Activated T-helper 1 cell treated with anti-CD3 and anti-CD28 coated beads, Interleukin-12 subunit alpha, Interleukin-12 subunit beta, Interleukin-2, Interleukin-4 antibody, amounts not matched to agents 30 ng/mL and 10 ng/mL and 1 ng/mL, durations not matched to agents 14 hours and 24 hours and 36 hours (primary cell): Measurements from ENCODE around the gene SYNPR. TPM values are rescaled to one million over a fixed set of nuclear protein-coding genes. Genes with fewer than 3 reads are reported as not detected.
"Not testable (repeated sequence)": the region's sequence is repeated elsewhere in the genome, so short reads cannot be mapped to it uniquely, and the experiment has no call there.

Experiments
- DNase-seq: peaks from one replicate; pipeline ENCODE4 v3.0.0; 2021; ENCODE audit warnings: low spot score
- H3K27ac Mint-ChIP-seq: one replicate; pipeline ENCODE4 v1.8.0; 2021; ENCODE audit warnings: mild to moderate bottlenecking, mixed read lengths
- H3K27me3 Mint-ChIP-seq: one replicate; pipeline ENCODE4 v1.8.0; 2022; ENCODE audit warnings: mild to moderate bottlenecking, moderate library complexity, mixed read lengths; ENCODE audit not compliant: insufficient read depth
- H3K36me3 Mint-ChIP-seq: one replicate; pipeline ENCODE4 v1.8.0; 2021; ENCODE audit warnings: low read depth, mixed read lengths
- H3K4me1 Mint-ChIP-seq: one replicate; pipeline ENCODE4 v1.8.0; 2021; ENCODE audit warnings: low read depth, mixed read lengths
- H3K4me3 Mint-ChIP-seq: one replicate; pipeline ENCODE4 v1.8.0; 2021; ENCODE audit warnings: mild to moderate bottlenecking, moderate library complexity, mixed read lengths
- H3K9me3 Mint-ChIP-seq: one replicate; pipeline ENCODE4 v1.8.0; 2021; ENCODE audit warnings: mixed read lengths
- intact Hi-C: fragments of 100-400 bp; cut with micrococcal nuclease; formaldehyde crosslinking; loops from one replicate; pipeline ENCODE4 v1.15.1; 2024
- total RNA-seq: library from RNA; stranded (reverse); gene quantifications from 2 replicates; pipeline ENCODE4 v1.2.3, GENCODE V29; 2022

SYNPR gene
- not detected in 2 replicates for total RNA-seq

DNA sequence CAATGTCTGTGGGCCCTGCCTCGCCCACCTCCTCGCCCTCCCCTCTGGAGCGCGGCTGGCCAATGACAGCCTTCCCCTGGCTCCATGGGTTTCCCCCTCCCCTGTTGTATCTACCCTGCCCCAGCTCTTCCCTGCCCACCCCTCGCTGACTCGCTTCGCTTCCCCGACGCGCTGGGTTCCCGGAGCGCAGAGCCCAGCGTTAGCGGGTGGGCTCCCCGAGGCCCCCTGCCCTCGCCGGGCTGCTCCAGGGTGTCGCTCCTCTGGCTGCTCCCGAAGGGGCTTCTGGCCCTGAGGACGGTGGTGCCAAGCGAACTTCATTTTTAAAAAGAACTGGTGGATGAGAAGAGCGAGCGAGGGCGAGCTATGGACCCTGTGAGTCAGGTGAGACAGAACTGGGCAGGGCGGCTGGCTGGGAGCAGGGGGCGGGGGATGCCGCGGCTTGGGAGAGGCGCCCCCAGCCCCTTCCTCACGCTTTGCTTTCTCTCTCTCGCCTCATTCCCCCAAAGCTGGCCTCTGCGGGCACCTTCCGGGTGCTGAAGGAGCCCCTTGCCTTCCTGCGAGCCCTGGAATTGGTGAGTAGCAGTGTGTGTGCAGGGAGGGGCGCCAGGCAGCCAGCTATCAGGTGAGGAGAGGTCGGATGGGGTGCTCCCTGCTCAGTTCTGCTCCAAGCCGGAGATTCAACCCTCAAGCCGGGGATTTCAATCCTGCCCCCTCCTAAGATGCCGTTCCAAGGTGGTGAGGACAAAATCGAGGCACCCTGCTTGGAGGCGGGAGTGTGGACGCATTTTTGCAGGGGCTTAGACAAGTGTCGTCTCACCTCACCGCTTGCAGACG, at the start of gene SYNPR:
Gene SYNPR (plus strand): TSS at position 138 of the 834 bp plus-strand sequence.
- Mint-ChIP-seq H3K27ac (no peak within 1 kb of the TSS), H3K27me3 (peaks cover 16% of the 10 kb centered on the region), H3K4me3 (no peak within 1 kb of the TSS), H3K9me3 (no peaks in the 10 kb centered on the region), H3K4me1 (no peaks in the 10 kb centered on the region), H3K36me3 (no peaks in the 10 kb centered on the region)
- intact Hi-C loops = no loop called here
- no peak for DNase-seq

DNA sequence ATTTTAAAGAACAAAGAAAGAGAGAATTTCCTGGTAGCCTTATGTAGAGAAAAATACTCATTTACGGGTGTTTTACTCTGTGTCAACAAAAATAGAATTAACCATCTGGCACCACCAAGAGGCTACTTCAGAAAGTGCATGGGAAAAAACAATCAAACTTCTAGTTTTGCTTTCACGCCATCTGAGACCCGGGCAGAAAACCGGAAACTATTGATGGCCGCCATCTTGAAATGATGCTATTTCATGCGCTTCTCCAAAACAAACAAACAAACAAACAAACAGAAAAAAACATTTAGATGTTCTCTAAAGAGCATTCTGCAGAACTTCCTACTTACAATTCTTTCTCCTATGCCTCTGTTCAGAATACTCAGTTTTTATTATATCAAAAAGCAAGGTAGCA, 49.4 kb upstream of the SYNPR start:
- peaks cover 4% of the 10 kb centered on the region for H3K4me1 Mint-ChIP-seq
- DNase-seq = no peak
- H3K27me3 Mint-ChIP-seq = no peaks in the 10 kb centered on the region
- no peaks in the 10 kb centered on the region for H3K9me3 Mint-ChIP-seq
- H3K36me3 Mint-ChIP-seq = no peaks in the 10 kb centered on the region
- H3K4me3 Mint-ChIP-seq = no peak overlapping the region
- no peak overlapping the region for H3K27ac Mint-ChIP-seq
- intact Hi-C loops = loop anchor here (10.0 kb wide), 1 partner anchor 604 kb away; no protein-coding TSS in a partner anchor

DNA sequence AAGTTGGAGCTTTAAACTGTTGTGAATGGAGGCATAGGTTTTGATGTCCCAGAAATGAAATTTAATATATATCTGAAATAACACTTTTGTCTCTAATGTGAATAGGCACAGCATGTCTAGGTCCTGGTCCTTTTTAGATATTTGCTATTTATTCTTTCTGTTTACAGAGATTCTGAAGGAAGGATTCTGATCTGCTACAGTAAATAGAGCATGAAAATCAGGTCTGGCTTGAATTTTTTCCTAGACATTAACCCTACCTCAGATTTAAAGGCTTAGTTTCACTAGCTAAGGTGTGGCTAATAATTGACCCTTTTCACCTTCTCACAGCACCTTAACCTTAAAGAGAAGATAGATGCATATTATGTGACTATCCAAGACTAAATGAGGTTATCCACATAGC, 48.0 kb upstream of the SYNPR start:
- Mint-ChIP-seq H3K4me3 (no peak overlapping the region), H3K4me1 (peaks cover 4% of the 10 kb centered on the region), H3K9me3 (no peaks in the 10 kb centered on the region), H3K27me3 (no peaks in the 10 kb centered on the region), H3K36me3 (no peaks in the 10 kb centered on the region), H3K27ac (no peak overlapping the region)
- DNase-seq = no peak
- intact Hi-C loops = loop anchor here (10.0 kb wide), 1 partner anchor 565 kb away; no protein-coding TSS in a partner anchor

DNA sequence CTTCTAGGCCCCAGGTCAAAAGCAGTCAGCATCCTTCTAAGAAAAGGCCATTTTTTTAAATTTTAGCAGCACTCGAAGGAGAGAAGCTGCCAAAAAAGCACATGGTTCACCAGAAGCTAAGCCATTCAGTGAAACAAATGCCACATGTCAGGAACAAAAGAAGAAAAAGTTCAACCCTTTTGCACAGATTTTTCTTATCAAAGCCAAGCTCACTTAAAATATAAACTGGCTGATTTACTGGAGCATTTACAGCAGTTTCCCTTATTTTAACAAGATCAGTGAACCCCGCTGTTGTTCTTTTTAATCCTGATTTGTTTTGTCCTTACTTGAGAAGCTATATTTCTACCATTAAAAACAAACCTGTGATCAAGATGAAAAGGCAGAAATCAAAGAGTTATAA, 46.5 kb upstream of the SYNPR start:
- H3K36me3 Mint-ChIP-seq = no peaks in the 10 kb centered on the region

DNA sequence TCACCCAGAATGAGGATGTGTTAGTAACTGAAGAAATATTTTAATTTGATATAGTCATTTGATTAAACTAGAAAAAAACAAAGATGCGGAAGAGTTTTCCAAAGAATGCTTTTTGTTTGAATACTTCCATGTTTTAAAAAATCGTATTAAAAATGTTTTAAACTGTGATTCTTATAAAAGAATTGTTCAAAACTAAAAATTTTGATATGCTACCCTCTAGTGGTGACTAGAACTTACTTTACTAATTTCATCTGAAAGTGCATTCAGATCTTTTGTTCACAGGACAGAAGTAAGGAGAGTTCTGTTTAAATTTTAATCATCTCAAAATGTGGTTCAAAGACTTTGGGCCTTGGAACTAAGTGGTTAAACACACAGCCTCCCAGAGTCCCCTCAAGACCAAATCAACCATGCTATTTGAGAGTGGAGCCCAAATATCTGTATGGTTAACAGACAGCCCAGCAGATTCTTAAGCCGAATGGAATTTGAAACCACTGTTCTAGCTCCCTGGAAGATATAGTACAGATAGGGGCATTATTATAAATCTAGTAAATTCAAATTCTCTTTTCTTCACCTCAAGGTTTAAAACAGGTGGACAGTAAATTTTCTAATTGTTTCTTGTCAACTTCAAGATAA, 45.2 kb upstream of the SYNPR start:
- intact Hi-C loops = loop anchor here (10.0 kb wide), 1 partner anchor 568 kb away; no protein-coding TSS in a partner anchor
- Mint-ChIP-seq H3K27me3 (no peaks in the 10 kb centered on the region), H3K9me3 (no peaks in the 10 kb centered on the region), H3K4me1 (peaks cover 4% of the 10 kb centered on the region), H3K36me3 (no peaks in the 10 kb centered on the region), H3K4me3 (no peak overlapping the region), H3K27ac (no peak overlapping the region)
- no peak for DNase-seq

More for the DNA sequence above, 46.5 kb upstream of the SYNPR start:
- Mint-ChIP-seq H3K27ac (no peak overlapping the region), H3K27me3 (no peaks in the 10 kb centered on the region), H3K4me3 (no peak overlapping the region), H3K9me3 (no peaks in the 10 kb centered on the region), H3K4me1 (peaks cover 4% of the 10 kb centered on the region)
- no peak for DNase-seq
- intact Hi-C loops = loop anchor here (10.0 kb wide), 1 partner anchor 567 kb away; no protein-coding TSS in a partner anchor

DNA sequence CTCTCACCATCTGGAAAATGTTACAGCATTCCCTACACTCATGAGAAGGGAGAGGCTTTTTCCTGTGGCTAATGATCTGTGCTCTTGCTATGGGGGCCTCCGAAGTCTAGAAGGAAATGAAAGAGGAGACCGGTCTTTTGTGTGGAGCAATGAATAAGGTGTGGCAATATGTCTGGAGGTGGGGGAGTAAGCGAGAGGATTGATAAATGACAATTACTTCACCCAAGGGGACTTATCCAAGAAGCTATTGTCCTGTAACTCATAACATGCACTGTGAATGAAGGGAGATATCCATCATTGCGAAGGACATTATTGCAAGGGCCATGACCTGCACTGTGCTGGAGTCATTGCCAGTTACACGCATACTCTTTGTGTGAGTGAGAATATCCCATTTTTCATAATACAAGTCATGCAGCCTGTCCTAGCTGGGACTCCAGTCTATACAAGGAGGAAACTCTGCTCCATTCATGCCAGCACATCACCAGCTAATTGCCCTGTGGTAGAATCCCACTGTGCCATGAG, 37.7 kb upstream of the SYNPR start:
- intact Hi-C loops = no loop called here
- no peak overlapping the region for H3K27ac Mint-ChIP-seq
- no peaks in the 10 kb centered on the region for H3K27me3 Mint-ChIP-seq
- H3K4me1 Mint-ChIP-seq = no peaks in the 10 kb centered on the region
- H3K9me3 Mint-ChIP-seq = no peaks in the 10 kb centered on the region
- no peaks in the 10 kb centered on the region for H3K36me3 Mint-ChIP-seq
- DNase-seq = no peak
- no peak overlapping the region for H3K4me3 Mint-ChIP-seq

DNA sequence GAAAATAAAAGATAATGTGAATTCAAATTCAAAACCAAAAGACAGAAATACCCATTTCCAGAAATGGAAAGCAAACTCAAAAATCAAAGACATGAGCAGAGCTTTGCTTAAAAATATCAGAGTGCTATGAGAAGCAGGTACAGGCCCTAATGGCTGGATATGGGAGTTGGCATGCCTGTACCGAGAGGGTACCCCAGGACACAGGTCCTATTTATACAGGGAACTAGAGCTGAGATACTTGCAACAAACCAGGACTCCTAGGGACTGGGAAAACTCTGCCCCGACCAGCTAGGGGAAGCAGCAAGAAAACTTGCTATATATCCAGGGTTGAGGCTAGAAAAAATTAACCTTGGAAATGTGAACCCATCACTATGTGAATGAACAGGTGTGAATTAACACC, 36.0 kb upstream of the SYNPR start:
- Mint-ChIP-seq H3K36me3 (no peaks in the 10 kb centered on the region), H3K9me3 (no peaks in the 10 kb centered on the region), H3K4me1 (no peaks in the 10 kb centered on the region), H3K4me3 (no peak overlapping the region), H3K27ac (no peak overlapping the region), H3K27me3 (no peaks in the 10 kb centered on the region)
- no peak for DNase-seq
- intact Hi-C loops = no loop called here

DNA sequence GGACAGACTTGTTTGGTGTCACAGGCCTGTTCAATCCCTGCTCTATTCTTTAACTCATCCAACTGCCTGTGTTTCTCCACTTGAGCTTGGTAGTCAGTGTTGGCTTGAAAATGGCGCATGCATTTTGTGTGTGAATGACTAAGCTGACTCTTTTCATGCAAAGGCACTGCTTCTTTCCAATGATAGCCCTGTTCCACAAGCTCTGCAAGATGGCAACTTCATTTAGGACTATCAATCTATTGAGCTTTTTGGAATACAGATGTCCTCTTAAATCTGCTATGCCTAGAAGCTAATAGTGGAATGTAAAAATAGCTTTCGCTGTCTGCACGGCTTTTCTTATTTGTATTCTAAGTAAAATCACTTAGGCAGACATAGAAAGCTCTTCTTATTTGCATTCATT, 33.6 kb upstream of the SYNPR start:
- H3K4me1 Mint-ChIP-seq = no peaks in the 10 kb centered on the region
- no peaks in the 10 kb centered on the region for H3K36me3 Mint-ChIP-seq
- no peak overlapping the region for H3K4me3 Mint-ChIP-seq
- H3K9me3 Mint-ChIP-seq = no peaks in the 10 kb centered on the region
- H3K27me3 Mint-ChIP-seq = no peaks in the 10 kb centered on the region
- no peak overlapping the region for H3K27ac Mint-ChIP-seq
- intact Hi-C loops = no loop called here
- no peak for DNase-seq

DNA sequence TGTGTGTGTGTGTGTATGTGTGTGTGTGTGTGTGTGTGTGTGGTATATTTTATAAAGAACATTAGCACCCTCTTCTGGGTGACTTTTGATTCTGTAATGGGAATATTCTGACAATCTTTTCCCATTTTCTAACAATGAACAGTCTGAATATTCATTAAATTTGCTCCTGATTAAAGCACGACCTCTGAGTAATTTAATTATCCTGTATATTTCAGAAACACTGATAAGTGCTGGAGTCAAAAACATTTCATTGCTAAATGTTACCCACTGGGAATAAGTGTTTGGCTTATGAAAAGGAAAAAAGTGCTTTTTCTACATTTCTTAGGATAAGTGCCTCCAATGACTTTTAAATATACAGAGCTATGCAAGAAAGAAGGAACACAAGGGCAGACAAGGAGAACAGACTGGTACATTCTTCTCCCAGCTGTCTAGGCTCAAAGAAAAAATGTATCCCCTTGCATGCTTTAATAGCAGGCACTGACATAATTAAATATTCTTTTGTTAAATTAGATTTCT, 32.3 kb upstream of the SYNPR start:
- no peak overlapping the region for H3K4me3 Mint-ChIP-seq
- no peak for DNase-seq
- no peaks in the 10 kb centered on the region for H3K36me3 Mint-ChIP-seq
- H3K27me3 Mint-ChIP-seq = no peaks in the 10 kb centered on the region
- H3K27ac Mint-ChIP-seq = no peak overlapping the region
- H3K9me3 Mint-ChIP-seq = no peaks in the 10 kb centered on the region
- intact Hi-C loops = no loop called here
- H3K4me1 Mint-ChIP-seq = no peaks in the 10 kb centered on the region

DNA sequence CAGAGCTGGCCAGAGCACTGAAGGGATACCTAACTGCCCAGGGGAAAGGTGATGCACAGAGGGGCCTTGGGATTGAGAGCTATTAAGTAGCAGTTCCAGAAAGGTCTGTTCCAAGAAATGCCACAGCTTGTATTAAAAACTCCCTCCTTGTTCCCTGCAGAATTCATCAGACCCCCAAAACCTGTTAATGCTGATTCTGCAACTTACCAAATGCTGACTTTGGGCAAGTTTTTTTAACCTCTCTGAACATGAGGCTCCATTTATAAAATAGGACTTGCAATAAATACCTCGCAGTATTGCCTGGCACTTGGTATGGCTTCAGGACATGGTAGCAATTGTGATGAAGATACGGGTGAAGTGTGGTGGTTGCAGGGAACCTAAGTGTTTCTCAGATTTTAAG, 30.1 kb upstream of the SYNPR start:
- no peak overlapping the region for H3K27ac Mint-ChIP-seq
- no peaks in the 10 kb centered on the region for H3K27me3 Mint-ChIP-seq
- no peaks in the 10 kb centered on the region for H3K36me3 Mint-ChIP-seq
- intact Hi-C loops = no loop called here
- no peaks in the 10 kb centered on the region for H3K9me3 Mint-ChIP-seq
- no peak overlapping the region for H3K4me3 Mint-ChIP-seq
- DNase-seq = no peak
- no peaks in the 10 kb centered on the region for H3K4me1 Mint-ChIP-seq

DNA sequence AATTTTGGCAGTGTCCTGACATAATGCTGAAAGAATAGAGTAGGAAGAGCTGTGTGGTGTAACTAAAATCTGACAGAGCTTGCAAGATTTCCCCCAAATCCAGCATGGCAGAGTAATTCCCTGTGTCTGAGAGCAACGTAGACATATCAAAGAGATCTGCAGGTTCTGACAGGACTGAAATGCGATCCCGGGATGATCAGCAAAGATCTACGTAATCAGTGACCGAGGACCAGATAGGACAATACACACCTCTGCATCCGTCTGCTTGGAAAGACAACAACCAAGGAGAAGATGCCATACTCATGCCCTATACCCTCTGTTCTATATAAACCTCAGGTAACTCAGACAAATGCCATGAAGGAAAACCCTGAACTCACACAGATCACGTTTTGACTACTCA, 26.6 kb upstream of the SYNPR start:
- Mint-ChIP-seq H3K36me3 (no peaks in the 10 kb centered on the region), H3K27ac (no peak overlapping the region), H3K9me3 (peaks cover 6% of the 10 kb centered on the region), H3K4me3 (no peak overlapping the region), H3K27me3 (no peaks in the 10 kb centered on the region), H3K4me1 (no peaks in the 10 kb centered on the region)
- intact Hi-C loops = no loop called here
- DNase-seq = no peak

DNA sequence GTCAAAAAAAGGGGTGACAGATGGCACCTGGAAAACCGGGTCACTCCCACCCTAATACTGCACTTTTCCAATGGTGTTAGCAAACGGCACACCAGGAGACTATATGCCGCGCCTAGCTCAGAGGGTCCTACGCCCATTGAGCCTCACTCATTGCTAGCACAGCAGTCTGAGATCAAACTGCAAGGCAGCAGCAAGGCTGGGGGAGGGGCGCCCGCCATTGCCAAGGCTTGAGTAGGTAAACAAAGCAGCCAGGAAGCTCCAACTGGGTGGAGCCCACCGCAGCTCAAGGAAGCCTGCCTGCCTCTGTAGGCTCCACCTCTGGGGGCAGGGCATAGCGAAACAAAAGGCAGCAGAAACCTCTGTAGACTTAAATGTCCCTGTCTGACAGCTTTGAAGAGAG, 22.3 kb upstream of the SYNPR start:
- H3K9me3 Mint-ChIP-seq, H3K27me3 Mint-ChIP-seq, H3K4me3 Mint-ChIP-seq, intact Hi-C loops, H3K36me3 Mint-ChIP-seq, H3K27ac Mint-ChIP-seq, H3K4me1 Mint-ChIP-seq, DNase-seq: not testable (repeated sequence)

DNA sequence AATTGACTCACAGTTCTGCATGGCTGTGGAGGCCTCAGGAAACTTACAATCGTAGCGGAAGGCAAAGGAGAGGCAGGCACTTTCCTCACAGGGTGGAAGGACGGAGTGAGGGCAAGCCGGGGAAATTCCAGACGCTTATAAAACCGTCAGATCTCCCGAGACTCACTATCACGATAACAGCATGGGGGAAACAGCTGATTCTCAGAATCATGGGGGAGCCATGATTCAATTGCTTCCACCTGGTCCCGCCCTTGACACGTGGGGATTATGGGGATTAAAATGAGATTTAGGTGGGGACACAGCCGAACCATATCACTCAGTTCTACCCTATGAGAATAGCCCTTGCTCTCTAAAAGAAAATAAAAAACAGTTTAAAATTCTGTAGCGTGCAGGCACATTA, 13.4 kb upstream of the SYNPR start:
- Mint-ChIP-seq H3K4me3 (no peak overlapping the region), H3K9me3 (no peaks in the 10 kb centered on the region), H3K36me3 (no peaks in the 10 kb centered on the region), H3K4me1 (no peaks in the 10 kb centered on the region), H3K27ac (no peak overlapping the region), H3K27me3 (no peaks in the 10 kb centered on the region)
- no peak for DNase-seq
- intact Hi-C loops = no loop called here
